ENCODE data around the gene SPAG8.

SPAG8 gene

GRCh38 chr9:35812025-35812602 is at the start of gene SPAG8:
SPAG8 (minus strand) TSS chr9:35812262; CDS start chr9:35812147, 115 bp downstream.
- FAIRE-seq (no peak), DNase-seq (ENCODE audit: low spot score) (peak; percentile 87)

GRCh38 chr9:35861161-35861897 is 49.3 kb upstream of the SPAG8 start:
- DNase-seq (ENCODE audit: low spot score), result no peak
- no peak for FAIRE-seq

- FAIRE-seq, result no peak
- DNase-seq (ENCODE audit: low spot score), result no peak
Measured at GRCh38 chr9:35859990-35860339, 47.9 kb upstream of the SPAG8 start.

GRCh38 chr9:35859310-35859989 is 47.4 kb upstream of the SPAG8 start:
- no peak for DNase-seq (ENCODE audit: low spot score)
- no peak for FAIRE-seq

- DNase-seq (ENCODE audit: low spot score) (no peak), FAIRE-seq (no peak)
Measured at GRCh38 chr9:35858458-35858857, 46.4 kb upstream of the SPAG8 start.

GRCh38 chr9:35856882-35857281 is 44.8 kb upstream of the SPAG8 start:
- FAIRE-seq (no peak), DNase-seq (ENCODE audit: low spot score) (no peak)

GRCh38 chr9:35856206-35856605 is 44.1 kb upstream of the SPAG8 start:
- DNase-seq (ENCODE audit: low spot score) (no peak), FAIRE-seq (no peak)

GRCh38 chr9:35854091-35854762 is 42.2 kb upstream of the SPAG8 start:
- DNase-seq (ENCODE audit: low spot score) (no peak), FAIRE-seq (no peak)

GRCh38 chr9:35852876-35853865 is 41.1 kb upstream of the SPAG8 start:
- DNase-seq (ENCODE audit: low spot score), result no peak
- no peak for FAIRE-seq

GRCh38 chr9:35852267-35852815 is 40.3 kb upstream of the SPAG8 start:
- FAIRE-seq (no peak), DNase-seq (ENCODE audit: low spot score) (no peak)

- peak; percentile 62 for DNase-seq (ENCODE audit: low spot score)
- no peak for FAIRE-seq
Measured at GRCh38 chr9:35847792-35848572, 35.9 kb upstream of the SPAG8 start.

GRCh38 chr9:35845824-35846771 is 34.0 kb upstream of the SPAG8 start:
- DNase-seq (ENCODE audit: low spot score) (no peak), FAIRE-seq (no peak)

- DNase-seq (ENCODE audit: low spot score) (peak; percentile 69), FAIRE-seq (peak; percentile 78)
Measured at GRCh38 chr9:35844628-35845270, 32.7 kb upstream of the SPAG8 start.

- DNase-seq (ENCODE audit: low spot score), result no peak
- no peak for FAIRE-seq
Measured at GRCh38 chr9:35842795-35843194, 30.7 kb upstream of the SPAG8 start.

- no peak for DNase-seq (ENCODE audit: low spot score)
- FAIRE-seq, result no peak
Measured at GRCh38 chr9:35842020-35842745, 30.1 kb upstream of the SPAG8 start.

GRCh38 chr9:35841645-35841900 is 29.5 kb upstream of the SPAG8 start:
- FAIRE-seq, result no peak
- DNase-seq (ENCODE audit: low spot score), result no peak

GRCh38 chr9:35840881-35841644 is 29.0 kb upstream of the SPAG8 start:
- FAIRE-seq (no peak), DNase-seq (ENCODE audit: low spot score) (no peak)
